AG09309 (cell line): ENCODE results near the gene CLDN16.

Source experiments
- DNase-seq: peaks from one replicate; pipeline ENCODE4 v3.0.0-alpha.2; 2010; ENCODE audit warnings: low read depth
- H3K4me3 ChIP-seq: 2 replicates; pipeline ENCODE4 v1.5.1; 2011; ENCODE audit warnings: mild to moderate bottlenecking, low read depth, low read length, moderate library complexity; ENCODE audit not compliant: control insufficient read depth
- CTCF ChIP-seq: IDR thresholded peaks from 2 replicates; pipeline ENCODE4 v1.5.1; 2011; ENCODE audit warnings: mild to moderate bottlenecking, low read depth, low read length, inconsistent platforms; ENCODE audit not compliant: insufficient read depth, control insufficient read depth; ENCODE audit errors: missing control alignments

Gene CLDN16

GRCh38 chr3:190385731-190386688, 2.0 kb upstream of the CLDN16 start:
- TF ChIP-seq CTCF, result no peak
- no peak overlapping the region for H3K4me3 ChIP-seq
- DNase-seq, result peak; percentile 90

GRCh38 chr3:190388703-190389102, 740 bp downstream of the CLDN16 start:
- no peak for DNase-seq
- TF ChIP-seq CTCF, result no peak
- no peak overlapping the region for H3K4me3 ChIP-seq

GRCh38 chr3:190396001-190396400, 8.0 kb downstream of the CLDN16 start:
- TF ChIP-seq CTCF, result no peak
- no peak for DNase-seq
- H3K4me3 ChIP-seq, result no peak overlapping the region

GRCh38 chr3:190397889-190398288, 9.9 kb downstream of the CLDN16 start:
- TF ChIP-seq CTCF, result no peak
- no peak for DNase-seq
- H3K4me3 ChIP-seq, result no peak overlapping the region

GRCh38 chr3:190399677-190400076, 11.7 kb downstream of the CLDN16 start:
- H3K4me3 ChIP-seq, result no peak overlapping the region
- no peak for TF ChIP-seq CTCF
- DNase-seq, result no peak

GRCh38 chr3:190401963-190402362, 14.0 kb downstream of the CLDN16 start:
- no peak for TF ChIP-seq CTCF
- DNase-seq, result no peak
- no peak overlapping the region for H3K4me3 ChIP-seq
